ENCODE data around the gene DPM3.

The DPM3 gene

GRCh38 chr1:155113450-155113980 lies 26.8 kb downstream of the DPM3 start:
- Histone ChIP-seq H3K4me3 (ENCODE audit: low read depth in 1 of 2, low read length in 1 of 2) (no peak overlapping the region), H3K27ac (no peak overlapping the region), H3K27me3 (no peaks in the 10 kb centered on the region), H3K36me3 (no peaks in the 10 kb centered on the region), H3K4me1 (ENCODE audit: control insufficient read depth in 1 of 2, insufficient read depth in 1 of 2, low read depth in 1 of 2, low read length in 1 of 2) (no peaks in the 10 kb centered on the region), H3K9me3 (no peaks in the 10 kb centered on the region)
- TF ChIP-seq CTCF (IDR thresholded peaks at IDR 0.05): no peak

GRCh38 chr1:155110826-155111225 lies 29.5 kb downstream of the DPM3 start:
- no peak for TF ChIP-seq CTCF (IDR thresholded peaks at IDR 0.05)
- Histone ChIP-seq H3K27me3 (no peaks in the 10 kb centered on the region), H3K9me3 (no peaks in the 10 kb centered on the region), H3K36me3 (no peaks in the 10 kb centered on the region), H3K4me1 (ENCODE audit: control insufficient read depth in 1 of 2, insufficient read depth in 1 of 2, low read depth in 1 of 2, low read length in 1 of 2) (no peaks in the 10 kb centered on the region), H3K4me3 (ENCODE audit: low read depth in 1 of 2, low read length in 1 of 2) (no peak overlapping the region), H3K27ac (no peak overlapping the region)

GRCh38 chr1:155110381-155110780 lies 29.9 kb downstream of the DPM3 start:
- Histone ChIP-seq H3K27me3 (no peaks in the 10 kb centered on the region), H3K27ac (no peak overlapping the region)
- TF ChIP-seq CTCF (IDR thresholded peaks at IDR 0.05): no peak

GRCh38 chr1:155108296-155108695 lies 32.0 kb downstream of the DPM3 start:
- H3K36me3 ChIP-seq: no peaks in the 10 kb centered on the region
- H3K27ac ChIP-seq: no peak overlapping the region
- H3K4me3 ChIP-seq (ENCODE audit: low read depth in 1 of 2, low read length in 1 of 2): no peak overlapping the region
- no peaks in the 10 kb centered on the region for H3K27me3 ChIP-seq
- H3K9me3 ChIP-seq: no peaks in the 10 kb centered on the region
- H3K4me1 ChIP-seq (ENCODE audit: control insufficient read depth in 1 of 2, insufficient read depth in 1 of 2, low read depth in 1 of 2, low read length in 1 of 2): no peaks in the 10 kb centered on the region
- no peak for TF ChIP-seq CTCF (IDR thresholded peaks at IDR 0.05)

More at GRCh38 chr1:155110381-155110780, 29.9 kb downstream of the DPM3 start:
- H3K36me3 ChIP-seq: no peaks in the 10 kb centered on the region
- no peak overlapping the region for H3K4me3 ChIP-seq (ENCODE audit: low read depth in 1 of 2, low read length in 1 of 2)
- no peaks in the 10 kb centered on the region for H3K9me3 ChIP-seq
- H3K4me1 ChIP-seq (ENCODE audit: control insufficient read depth in 1 of 2, insufficient read depth in 1 of 2, low read depth in 1 of 2, low read length in 1 of 2): no peaks in the 10 kb centered on the region

GRCh38 chr1:155107309-155108264 lies 32.7 kb downstream of the DPM3 start:
- H3K27ac ChIP-seq: no peak overlapping the region
- H3K4me3 ChIP-seq (ENCODE audit: low read depth in 1 of 2, low read length in 1 of 2): no peak overlapping the region
- no peaks in the 10 kb centered on the region for H3K9me3 ChIP-seq
- H3K4me1 ChIP-seq (ENCODE audit: control insufficient read depth in 1 of 2, insufficient read depth in 1 of 2, low read depth in 1 of 2, low read length in 1 of 2): no peaks in the 10 kb centered on the region
- TF ChIP-seq CTCF (IDR thresholded peaks at IDR 0.05): no peak
- H3K36me3 ChIP-seq: no peaks in the 10 kb centered on the region
- H3K27me3 ChIP-seq: no peaks in the 10 kb centered on the region

All from neutrophil (primary cell).